SK-N-SH (cell line): ENCODE measurements around the gene NBL1.

Experiments
- CTCF ChIP-seq: fragments of 200-600 bp; sonication (generic); IDR thresholded peaks from 2 replicates; pipeline ENCODE4 v1.6.1; 2017; ENCODE audit warnings: antibody characterized with exemption, mild to moderate bottlenecking, moderate library complexity
- FOXM1 ChIP-seq: IDR thresholded peaks from 2 replicates; pipeline ENCODE4 v1.4.0; 2012; ENCODE audit warnings: low read depth, mild to moderate bottlenecking
- GATA2 ChIP-seq: sonication (generic); formaldehyde crosslinking; IDR thresholded peaks from 2 replicates; pipeline ENCODE4 v1.5.0; 2020; ENCODE audit warnings: mild to moderate bottlenecking, missing genetic modification reagents
- MEF2A ChIP-seq: IDR thresholded peaks from 2 replicates; pipeline ENCODE4 v1.4.0; 2012; ENCODE audit warnings: low read depth, borderline replicate concordance
- POLR2AphosphoS5 ChIP-seq: IDR thresholded peaks from 2 replicates; pipeline ENCODE4 v1.6.1; 2012; ENCODE audit warnings: low read depth, low read length
- RCOR1 ChIP-seq: fragments of 150-350 bp; IDR thresholded peaks from 2 replicates; pipeline ENCODE4 v1.6.1; 2017; ENCODE audit warnings: antibody characterized with exemption, low read length
- SMC3 ChIP-seq: IDR thresholded peaks from 2 replicates; pipeline ENCODE4 v1.6.1; 2012; ENCODE audit warnings: low read depth, low read length, improper control_type of control experiment
- TAF1 ChIP-seq: IDR thresholded peaks from 2 replicates; pipeline ENCODE4 v1.6.1; 2012; ENCODE audit warnings: low read depth, mild to moderate bottlenecking, low read length, moderate library complexity, borderline replicate concordance
- YY1 ChIP-seq: IDR thresholded peaks from 2 replicates; pipeline ENCODE4 v1.4.0; 2012; ENCODE audit warnings: low read depth, mild to moderate bottlenecking
- TF ChIP-seq, protein P1 (sequence below): IDR thresholded peaks from 2 replicates; pipeline ENCODE4; 2012

DNA sequence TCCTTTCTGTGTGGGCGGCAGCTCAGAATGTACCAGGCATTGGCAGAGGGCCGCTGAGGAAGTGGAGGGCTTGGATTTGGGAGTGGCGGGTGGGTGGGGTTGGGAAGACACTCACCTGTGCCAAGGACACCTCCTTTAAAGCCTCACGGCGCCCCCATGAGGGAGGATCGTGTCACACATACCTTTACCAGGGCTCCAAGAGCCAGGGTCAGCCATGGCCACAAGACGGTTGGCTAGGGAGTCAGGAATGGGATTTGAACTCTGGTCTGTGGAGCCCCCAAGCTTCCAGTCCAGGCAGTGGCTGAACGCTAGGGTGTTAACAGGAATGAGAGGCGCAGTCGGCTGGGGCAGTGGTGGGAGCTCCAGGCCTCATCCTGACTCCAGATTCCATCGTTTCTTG, 4.6 kb downstream of the NBL1 start:
- no peak for TF ChIP-seq TAF1
- TF ChIP-seq, protein P1, sequence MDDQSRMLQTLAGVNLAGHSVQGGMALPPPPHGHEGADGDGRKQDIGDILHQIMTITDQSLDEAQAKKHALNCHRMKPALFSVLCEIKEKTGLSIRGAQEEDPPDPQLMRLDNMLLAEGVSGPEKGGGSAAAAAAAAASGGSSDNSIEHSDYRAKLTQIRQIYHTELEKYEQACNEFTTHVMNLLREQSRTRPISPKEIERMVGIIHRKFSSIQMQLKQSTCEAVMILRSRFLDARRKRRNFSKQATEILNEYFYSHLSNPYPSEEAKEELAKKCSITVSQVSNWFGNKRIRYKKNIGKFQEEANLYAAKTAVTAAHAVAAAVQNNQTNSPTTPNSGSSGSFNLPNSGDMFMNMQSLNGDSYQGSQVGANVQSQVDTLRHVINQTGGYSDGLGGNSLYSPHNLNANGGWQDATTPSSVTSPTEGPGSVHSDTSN, result no peak
- peak; percentile 23; the same call in 1 of the 2 replicates for TF ChIP-seq CTCF
- TF ChIP-seq FOXM1, result no peak
- no peak for TF ChIP-seq MEF2A
- TF ChIP-seq SMC3, result peak; percentile 4; the same call in 1 of the 2 replicates
- no peak for TF ChIP-seq POLR2AphosphoS5
- no peak for TF ChIP-seq YY1
- no peak for TF ChIP-seq GATA2 (CRISPR knock-in tag)
- no peak for TF ChIP-seq RCOR1
